GM19455 (cell line): Measurements from ENCODE around the gene MAPKAP1.

Experiments used
- ATAC-seq: cut with Tn5 transposase; IDR thresholded peaks from one replicate; pipeline ENCODE4 v1.9.1; 2021; ENCODE audit not compliant: unreplicated experiment

The MAPKAP1 gene

DNA sequence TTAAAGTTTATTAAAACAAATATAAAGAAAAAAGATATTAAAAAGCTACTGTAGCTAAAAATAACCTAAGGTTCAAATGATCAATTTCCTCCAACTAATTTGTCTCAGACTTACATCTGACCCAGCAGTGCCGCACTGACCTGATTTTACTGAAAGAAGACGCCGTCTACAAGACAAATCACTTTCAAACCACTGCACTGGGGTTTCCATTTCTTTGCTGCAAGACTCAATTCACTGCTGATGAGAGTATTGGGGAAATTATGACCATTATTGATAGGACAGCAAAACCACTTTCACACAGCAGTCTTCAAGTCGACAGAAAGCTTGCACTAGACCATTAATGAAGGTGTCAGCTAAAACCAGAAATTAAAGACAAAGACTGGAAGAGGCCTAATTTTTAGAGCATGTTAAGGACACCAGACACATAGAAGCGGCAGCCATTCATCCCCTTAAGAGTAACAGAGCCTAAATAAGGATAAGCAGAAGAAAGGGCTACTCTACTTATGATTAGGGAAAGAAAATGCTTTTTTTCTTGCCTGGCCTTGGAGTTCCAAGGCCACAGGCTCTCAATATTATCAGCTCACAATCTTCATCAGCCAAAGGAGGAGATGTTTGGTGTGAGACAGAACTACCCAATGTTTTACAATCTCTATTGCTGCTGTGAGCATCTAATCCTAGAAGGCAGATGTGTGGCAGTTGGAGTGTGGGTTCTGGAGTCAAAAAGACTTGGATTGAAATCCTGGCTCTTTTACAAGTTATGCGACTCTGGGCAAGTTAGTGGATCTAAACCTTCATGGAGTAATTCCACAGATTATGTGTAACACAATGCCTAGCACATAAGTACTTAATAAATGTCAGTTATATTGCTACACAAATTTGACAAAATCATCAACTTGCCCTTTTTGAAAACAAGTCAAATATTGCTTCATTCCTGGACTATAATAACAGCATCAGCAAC is 190.7 kb downstream of the MAPKAP1 start:
- ATAC-seq = no peak

DNA sequence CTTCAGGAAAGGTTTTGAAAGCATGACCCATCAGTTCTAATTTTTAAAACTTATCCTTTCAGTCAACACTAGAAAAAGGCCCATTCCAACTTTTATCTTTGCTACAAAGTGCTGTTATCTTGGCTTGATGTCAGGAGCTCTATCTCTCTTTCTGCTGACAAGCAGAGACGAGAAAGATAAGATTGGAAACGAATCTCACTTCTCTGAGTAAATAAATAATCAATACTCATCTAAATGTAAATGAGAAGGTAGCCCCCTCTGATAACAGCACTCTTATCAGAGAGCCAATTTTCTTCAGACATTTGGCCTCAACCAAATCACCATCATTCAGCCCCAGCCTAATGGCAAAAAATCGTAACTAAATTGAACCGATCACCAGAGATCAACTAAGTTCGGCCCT is 191.7 kb downstream of the MAPKAP1 start:
- no peak for ATAC-seq

DNA sequence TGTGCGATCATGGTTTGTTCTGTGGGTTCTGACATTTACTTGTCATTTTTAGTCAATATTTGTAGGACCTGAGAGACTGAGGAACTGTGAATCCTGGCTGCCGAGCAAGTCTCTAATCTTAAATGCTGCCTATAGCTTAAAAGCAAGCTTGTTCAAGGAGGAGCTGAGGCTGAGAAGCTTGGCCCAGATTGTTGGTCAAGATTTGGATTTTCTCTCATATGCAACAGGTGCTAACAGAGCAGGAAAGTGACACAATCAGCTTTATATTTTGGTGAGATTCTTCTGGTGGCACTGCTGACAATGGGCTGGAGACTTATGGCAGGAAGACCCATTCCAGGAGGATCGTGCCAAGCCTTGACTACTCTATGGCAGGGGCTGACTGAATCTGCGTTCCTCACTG is 192.5 kb downstream of the MAPKAP1 start:
- no peak for ATAC-seq

DNA sequence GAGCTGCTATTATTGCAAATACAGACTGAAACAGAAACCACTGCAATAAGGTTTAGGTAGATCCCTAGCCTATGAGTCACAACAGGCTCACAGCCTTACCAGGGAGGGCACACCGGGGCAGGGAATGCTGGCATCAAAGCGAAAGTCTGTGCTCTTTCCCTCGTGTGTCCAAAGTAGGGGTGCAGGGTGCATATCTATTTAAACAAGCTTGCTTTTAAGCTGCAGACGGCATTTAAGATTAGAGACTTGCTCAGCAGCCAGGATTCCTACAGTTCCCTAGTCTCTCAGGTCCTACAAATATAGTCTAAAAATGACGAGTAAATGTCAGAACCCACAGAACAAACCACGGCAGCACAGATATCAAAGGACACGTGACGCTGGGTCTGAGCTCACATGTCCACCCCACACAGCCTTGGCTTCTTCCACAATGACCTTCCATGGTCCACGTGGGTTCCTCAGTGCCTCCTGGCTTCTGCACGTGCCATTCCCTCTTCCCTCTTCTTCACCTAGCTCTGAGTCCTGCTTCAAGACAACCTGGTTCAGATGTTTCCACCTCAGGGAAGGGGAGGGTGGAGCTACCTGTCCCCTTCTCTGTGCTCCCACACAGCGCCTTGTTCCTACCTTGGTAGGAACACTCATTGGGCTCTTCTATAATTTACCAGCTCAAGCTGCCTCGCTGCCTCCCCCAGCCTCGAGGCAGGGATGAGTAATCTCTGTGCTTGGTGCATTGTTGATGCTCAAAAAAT is 193.2 kb downstream of the MAPKAP1 start:
- ATAC-seq = peak; percentile 88

DNA sequence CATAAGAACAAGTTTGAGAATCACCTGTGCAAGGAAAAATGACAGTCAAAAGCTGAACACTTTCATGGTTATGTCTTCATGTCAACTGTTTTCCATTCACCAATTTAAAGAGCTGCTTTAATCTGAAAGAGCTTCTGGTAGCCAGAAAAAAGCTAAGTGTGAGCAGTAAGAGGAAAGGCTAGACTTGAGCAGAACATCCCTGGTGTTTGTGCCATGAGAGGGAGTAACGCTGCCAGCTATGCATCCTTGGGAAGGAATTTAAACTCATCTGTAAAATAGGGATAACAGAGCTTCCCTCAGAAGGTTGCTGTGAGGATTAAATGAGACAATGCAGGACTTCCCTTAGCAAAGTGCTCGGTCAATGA is 193.7 kb downstream of the MAPKAP1 start:
- ATAC-seq = peak; percentile 20

DNA sequence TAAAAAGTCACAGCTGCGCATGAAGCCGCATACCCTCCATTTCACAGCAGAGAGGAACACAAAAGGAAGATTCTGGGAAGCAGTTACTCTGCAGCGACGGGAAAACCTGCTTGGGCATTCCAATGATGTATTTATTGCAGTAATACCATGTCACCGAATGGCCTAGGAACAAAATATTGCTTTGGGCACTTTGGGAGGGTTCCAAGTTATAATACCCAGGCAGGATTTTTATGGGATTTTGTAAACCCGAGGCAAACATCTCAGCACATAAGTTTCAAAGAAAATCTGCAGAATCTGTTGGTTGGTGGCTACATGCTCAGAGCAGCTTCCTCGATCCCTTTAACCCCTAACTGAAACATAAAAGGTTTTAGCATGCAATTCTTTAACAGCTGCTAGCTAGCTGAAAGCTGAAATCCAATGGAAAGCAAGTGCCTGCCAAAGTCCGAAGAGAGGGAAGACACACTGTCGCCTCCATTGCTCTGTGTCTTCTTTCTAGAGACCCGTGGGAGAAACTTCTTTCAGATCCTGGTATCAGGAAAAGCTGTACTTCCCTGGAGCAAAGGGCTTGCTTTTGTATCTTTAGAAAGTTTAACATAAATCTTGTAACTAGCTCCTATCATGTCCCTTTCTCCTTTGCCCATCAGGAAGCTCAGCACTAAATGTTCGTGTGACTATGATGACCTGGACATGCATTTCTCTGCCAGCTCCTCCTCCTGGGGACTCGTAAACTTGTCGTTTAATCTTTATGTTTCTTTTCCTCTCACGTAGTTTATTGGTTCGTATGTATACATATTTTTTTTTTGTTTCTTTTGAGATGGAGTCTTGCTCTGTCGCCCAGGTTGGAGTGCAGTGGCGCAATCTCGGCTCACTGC is 195.0 kb downstream of the MAPKAP1 start:
- no peak for ATAC-seq

DNA sequence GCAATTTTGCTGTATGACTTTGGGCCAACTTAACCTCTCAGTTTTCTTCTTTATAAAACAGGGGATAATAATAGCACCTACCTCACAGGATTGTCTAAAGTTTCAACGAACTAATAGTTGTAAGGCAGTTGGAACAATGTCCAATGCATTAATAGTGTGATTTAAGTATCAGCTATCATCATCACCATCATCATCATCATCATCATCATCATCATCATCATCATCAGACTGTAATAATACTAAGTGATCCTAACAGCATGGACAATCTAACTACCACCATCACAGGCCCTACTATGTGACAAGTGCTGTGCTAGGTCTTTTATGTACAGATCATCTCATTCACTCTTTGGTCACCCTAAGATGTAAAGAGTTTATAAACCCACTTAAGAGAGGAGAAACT is 196.0 kb downstream of the MAPKAP1 start:
- ATAC-seq = no peak

DNA sequence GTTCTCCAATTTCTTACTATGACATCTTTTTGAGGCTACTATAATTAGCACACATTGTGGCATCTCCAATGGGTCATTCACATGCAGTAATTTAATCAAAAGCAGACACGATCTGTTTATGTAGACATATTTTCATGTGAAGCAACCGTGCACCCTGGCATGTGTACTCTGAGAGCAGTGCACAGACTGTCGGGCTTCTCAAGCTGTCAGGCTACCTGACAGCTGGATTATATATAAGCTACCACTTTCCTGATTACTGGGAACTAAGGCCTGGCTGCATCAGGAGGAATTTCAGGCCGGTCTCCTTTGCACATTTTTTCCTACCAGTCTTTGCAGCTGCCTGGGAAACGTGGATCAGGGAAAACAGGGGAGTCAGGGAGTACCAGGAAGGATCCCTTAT is 197.5 kb downstream of the MAPKAP1 start:
- no peak for ATAC-seq

DNA sequence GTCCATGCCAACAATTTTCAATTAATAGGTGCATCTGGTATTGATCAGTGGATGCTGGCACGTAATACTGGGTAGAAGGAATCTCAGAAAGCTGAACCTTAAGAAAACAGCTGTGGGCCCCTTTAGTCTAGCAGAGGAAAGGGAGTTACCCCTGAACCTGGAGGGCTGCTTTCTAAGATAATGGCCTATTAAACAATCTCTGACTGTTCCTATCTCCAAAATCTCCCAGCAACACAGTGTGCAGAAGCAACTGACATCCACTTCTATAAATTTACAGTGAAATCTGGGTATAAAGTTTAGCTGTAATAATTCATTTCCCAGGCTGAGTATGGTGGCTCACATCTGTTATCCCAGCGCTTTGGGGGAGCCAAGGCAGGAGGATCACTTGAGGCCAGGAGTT is 198.8 kb downstream of the MAPKAP1 start:
- ATAC-seq = no peak

DNA sequence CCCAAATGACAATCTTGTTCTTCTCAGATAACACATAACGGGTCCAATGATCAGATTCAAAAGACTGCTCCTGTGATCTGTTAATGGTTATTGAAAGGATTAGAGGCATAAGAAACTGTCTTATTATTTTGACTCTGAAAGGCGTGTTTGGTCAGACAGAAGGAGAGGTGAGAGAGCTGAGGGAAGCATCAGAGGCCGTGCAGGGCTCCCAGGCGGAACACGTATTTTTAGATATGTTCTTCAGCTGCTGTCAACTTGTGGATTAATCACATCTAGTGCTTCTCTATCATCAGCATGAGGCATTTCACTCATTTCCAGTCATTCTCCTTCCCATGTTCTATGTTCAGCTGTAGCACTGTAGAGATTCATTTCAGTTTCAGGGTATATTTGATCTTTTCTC is 199.8 kb downstream of the MAPKAP1 start:
- no peak for ATAC-seq

DNA sequence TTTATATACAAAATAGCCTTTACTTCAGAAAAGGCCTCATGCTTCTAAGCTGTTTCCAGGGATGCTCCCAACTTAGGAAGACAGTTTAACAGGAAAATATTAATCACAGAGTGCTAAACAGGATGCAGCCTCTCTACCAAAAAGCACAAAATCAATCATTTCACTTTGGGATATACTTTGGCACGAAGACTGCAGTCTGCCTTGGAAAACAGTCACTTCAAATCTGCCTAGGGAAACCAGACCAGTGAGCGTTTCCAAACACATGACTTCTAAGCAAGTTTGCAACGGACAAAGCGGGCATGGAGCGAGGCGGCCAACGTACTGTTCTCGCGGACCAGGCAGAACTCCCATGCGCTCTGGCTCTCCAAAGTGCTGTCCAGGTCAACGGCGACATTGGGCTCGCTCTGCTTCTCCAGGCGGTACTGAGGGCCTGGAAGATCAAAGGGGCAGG is 201.0 kb downstream of the MAPKAP1 start:
- ATAC-seq = no peak

DNA sequence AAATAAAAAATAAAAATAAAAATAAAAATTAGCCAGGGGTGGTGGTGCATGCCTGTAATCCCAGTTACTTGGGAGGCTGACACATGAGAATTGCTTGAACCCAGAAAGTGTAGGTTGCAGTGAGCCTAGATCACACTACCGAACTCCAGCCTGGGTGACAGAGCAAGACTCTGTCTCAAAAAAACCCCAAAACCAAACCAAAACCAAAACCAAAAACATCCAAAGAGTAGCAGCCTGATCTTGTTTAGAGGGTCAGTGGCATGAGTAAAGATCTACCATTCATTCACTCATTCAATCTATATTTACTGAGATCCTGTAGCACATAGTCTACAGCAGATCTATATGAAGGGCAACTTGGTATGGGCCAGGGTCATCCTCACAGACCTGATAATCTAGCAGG is 202.4 kb downstream of the MAPKAP1 start:
- no peak for ATAC-seq

DNA sequence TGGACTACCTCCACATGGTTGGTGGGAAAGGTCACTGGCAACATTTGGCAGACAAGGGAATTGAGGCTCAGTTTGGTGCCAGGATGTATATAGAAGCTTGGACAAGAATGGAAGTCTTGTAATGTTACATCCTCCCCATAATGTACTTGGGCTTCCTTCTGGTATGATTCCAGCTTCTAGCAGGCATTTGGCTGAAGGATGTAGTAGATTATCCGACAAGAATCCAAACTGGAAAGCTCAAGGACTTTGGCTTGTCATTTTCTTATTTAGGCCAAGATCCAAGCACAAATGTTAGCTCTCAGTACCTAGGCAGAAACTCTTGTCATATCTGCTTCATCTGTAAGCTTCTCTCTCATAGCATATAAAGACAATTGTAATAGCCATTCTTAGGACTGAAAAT is 209.1 kb downstream of the MAPKAP1 start:
- no peak for ATAC-seq

DNA sequence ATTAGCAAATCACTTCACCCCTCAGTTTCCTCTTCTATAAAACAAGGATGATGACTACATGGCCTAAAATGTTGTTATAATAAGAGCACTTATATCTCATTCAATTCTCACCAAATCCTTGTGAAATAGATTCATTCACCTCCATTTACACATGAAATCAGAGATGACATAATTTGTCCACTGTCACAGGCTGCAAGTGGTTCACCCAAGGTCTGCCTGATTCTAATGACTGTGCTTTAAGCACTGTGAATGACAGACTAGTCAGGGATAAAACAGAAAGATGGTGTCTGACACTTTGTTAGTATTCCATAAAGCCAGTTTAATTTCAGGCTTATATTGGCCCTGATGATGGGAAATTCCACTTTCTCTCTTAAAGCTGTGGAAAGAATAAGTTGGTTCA is 209.5 kb downstream of the MAPKAP1 start:
- ATAC-seq = no peak

DNA sequence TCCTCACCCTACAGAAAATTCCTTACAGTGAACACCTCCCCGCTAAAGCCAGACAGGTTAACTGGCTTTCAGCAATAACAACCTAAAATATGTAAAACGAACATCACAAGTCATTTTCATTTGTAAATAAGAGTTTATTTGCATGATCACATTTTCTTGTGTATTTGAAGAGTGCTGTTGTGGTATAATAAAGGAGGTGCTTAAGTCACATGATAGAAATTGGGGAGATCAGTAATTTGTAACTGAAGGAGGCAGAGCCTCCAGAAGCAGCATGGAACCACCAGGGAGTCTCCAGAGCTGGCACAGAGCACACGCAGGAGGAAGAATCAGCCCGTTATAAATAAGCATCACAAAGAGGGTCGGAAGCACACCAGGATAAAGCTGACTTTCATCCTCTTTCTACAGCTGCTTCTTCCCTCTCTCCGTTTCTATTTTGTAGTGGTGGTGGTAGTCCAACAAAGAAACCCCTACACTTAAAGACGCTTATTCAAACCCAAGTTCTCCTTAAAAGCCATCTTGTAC is 210.6 kb downstream of the MAPKAP1 start:
- ATAC-seq = no peak

DNA sequence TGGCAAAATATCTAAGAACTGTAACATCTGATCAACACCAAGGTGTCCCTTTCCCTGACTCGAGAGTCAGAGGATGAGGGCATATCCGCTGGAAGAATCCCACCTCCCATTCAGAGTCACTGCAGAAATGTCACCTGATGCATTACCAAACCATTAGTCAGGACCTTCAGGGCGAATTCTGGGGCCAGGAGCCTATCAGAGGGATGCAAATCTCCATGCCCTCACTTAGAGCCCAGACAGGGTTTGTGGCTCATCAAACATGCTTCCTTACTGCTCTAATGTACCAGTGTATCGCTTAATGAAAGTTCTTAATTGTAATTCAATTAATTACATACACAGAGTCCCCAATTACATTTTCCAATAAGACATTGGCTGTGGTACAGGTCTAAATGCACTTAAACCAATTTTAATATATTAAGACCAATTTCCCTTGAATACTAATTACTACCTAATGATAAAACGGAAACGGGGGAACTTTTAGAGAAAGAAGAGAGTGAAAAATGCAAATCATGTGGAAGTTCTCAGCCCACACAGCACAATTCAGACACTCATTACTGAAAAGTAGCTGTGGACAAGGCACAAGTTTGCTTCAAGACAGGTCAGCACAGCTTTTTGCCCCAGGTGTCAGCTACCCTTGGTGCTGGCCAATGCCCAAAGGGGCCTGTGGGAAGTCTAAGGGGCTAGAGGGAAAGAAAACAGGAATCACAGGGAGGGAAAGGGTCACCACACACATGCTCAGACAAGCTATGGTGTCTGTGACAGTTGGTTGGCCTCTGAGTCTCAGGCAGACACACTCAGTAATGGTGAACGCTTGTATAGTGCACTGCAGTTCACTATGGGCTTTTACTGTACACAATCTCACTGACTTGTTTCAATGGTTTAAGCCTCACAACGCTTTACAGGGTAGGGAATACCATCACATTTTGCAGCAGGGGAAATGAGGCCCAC is 211.6 kb downstream of the MAPKAP1 start:
- no peak for ATAC-seq

DNA sequence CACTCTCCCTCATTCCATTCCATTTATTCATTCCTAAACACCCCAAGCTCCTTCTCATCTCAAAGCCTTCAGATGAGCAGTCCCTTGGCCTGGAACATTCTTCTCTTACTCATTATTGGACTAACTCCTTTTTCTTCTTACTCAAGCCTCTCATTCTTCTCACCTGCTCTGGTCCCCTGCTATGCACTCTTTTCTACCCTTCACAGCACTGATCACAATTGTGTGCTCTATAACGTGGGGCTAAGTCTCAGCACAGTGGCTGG is 212.4 kb downstream of the MAPKAP1 start:
- ATAC-seq = no peak

DNA sequence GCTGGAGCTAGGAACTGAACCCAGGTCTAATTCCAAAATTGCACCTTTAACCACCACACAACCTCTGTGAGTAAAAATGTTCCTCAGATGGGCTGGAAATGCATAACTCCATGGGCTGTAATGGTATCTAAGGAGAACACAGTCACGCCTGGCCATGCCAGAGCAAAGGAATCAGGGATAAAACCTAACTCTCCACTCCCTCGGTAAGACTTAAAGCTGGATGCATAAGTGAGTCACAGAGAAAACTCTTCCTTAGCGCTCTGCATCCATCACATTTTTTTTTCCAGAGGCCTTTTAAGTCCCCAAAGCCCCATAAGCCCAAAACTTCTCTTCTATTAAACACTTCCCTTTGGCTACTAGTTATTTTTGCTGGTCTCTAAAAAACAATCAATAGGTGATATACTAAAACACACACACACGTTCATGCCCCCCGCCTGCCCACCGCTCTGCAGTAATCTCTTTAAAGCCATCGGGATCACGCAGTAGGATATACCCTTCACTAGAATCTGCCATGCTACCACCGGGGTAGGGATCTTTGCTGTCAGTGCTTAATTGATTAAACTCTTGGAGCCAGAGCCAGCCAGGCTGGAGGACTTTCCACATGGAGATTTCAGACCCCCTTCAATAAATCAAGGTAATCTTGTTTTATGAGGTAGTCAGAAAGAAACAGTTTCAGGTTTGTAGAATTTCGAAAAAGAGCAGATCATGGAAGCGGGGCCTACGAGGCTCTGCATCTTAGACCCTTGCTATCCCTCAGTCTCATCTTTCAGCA is 212.9 kb downstream of the MAPKAP1 start:
- ATAC-seq = no peak

DNA sequence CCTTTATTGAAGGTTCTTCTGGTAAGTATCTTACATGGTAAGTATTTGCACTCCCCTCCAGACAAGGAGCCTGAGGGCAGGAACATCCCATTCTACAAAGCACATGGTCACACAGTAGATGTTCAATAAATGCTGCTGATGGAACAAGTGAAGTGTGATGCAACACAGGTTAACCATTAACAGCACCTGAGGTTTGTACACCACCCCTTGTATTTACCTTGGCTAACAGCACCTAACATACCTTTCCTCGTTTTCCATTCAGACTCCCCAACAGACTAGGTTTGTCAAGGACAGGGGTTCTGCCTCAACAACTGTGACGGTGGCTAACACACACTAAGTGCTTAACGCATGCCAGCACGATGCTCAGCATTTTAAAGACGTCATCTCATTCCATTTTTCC is 213.6 kb downstream of the MAPKAP1 start:
- ATAC-seq = no peak
